ENCODE data around the gene ANKRD65.
A peak's percentile ranks its signal among the peaks of the same experiment; 100 is the strongest.

- TF ChIP-seq EZH2 (IDR thresholded peaks at IDR 0.05; ENCODE audit: low read length): no peak
- TF ChIP-seq, protein P1, sequence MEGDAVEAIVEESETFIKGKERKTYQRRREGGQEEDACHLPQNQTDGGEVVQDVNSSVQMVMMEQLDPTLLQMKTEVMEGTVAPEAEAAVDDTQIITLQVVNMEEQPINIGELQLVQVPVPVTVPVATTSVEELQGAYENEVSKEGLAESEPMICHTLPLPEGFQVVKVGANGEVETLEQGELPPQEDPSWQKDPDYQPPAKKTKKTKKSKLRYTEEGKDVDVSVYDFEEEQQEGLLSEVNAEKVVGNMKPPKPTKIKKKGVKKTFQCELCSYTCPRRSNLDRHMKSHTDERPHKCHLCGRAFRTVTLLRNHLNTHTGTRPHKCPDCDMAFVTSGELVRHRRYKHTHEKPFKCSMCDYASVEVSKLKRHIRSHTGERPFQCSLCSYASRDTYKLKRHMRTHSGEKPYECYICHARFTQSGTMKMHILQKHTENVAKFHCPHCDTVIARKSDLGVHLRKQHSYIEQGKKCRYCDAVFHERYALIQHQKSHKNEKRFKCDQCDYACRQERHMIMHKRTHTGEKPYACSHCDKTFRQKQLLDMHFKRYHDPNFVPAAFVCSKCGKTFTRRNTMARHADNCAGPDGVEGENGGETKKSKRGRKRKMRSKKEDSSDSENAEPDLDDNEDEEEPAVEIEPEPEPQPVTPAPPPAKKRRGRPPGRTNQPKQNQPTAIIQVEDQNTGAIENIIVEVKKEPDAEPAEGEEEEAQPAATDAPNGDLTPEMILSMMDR (optimal IDR thresholded peaks at IDR 0.05 in 1 of 3, IDR thresholded peaks at IDR 0.05 in 1 of 3, conservative IDR thresholded peaks at IDR 0.05 in 1 of 3; ENCODE audit: extremely low read depth in 1 of 3, insufficient read depth in 2 of 3, low read length in 3 of 3): peak; percentile 81 to 98 (median 84)
Measured at GRCh38 chr1:1402072-1402900, 18.8 kb downstream of the ANKRD65 start.
